PFSK-1 (cell line): ENCODE results near the gene DIP2A.

Experiments used
- FOXP2 ChIP-seq: optimal IDR thresholded peaks from 2 replicates; pipeline ENCODE3; 2011; ENCODE audit warnings: borderline replicate concordance, control low read depth, inconsistent platforms; ENCODE audit not compliant: insufficient read depth; ENCODE audit errors: extremely low read length, extremely low read depth
- POLR2AphosphoS5 ChIP-seq: IDR thresholded peaks from 2 replicates; pipeline ENCODE4 v1.6.1; 2012; ENCODE audit warnings: low read depth, mild to moderate bottlenecking, control low read depth, low read length, moderate library complexity
- SIN3A ChIP-seq: IDR thresholded peaks from 2 replicates; pipeline ENCODE4 v1.6.1; 2012; ENCODE audit warnings: mild to moderate bottlenecking, low read length, moderate library complexity, borderline replicate concordance; ENCODE audit not compliant: insufficient read depth
- TAF1 ChIP-seq: IDR thresholded peaks from 2 replicates; pipeline ENCODE4 v1.6.1; 2012; ENCODE audit warnings: low read length, control low read depth, borderline replicate concordance; ENCODE audit not compliant: insufficient read depth
- TF ChIP-seq, protein P1 (sequence below), 2 experiments: IDR thresholded peaks; 2 replicates each; pipeline versions ENCODE4 v1.6.1 to v1.8.0; 2011 to 2012; ENCODE audit warnings: low read depth in 2 of 2, low read length in 2 of 2, control low read depth in 1 of 2, inconsistent platforms in 1 of 2, mild to moderate bottlenecking in 1 of 2, moderate library complexity in 1 of 2; ENCODE audit not compliant: insufficient read depth in 1 of 2

DNA sequence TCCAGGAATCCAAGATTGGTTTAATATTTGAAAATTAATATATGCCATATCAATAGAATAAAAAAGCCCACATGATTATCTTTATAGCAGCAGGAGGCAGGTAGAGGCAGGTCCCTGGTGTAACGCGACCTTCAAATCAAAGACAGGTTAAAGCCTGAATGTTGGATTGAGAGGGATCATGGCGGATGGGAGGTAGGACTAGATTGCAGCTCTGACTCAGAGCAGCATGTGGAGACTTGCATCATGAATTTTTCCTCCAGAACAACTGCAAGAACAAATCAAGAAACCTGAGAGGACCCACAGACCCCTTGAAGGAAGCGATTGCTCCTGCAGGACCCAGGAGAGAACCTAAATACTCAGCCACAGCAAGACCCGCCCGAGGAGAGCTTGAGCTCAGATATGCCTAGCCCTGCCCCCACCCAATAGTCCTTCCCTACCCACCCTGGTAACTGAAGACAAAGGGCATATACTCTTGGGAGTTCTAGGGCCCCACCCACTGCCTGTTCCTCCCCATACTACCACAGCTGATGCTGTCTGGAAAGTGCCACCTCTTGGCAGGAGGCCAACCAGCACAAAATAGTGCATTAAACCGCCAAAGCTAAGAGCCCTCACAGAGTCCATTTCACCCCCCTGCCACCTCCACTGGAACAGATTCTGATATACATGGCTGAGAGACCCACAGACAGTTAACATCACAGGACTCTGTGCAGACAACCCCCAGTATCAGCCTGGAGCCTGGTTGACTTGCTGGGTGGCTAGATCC is 126.7 kb downstream of the DIP2A start:
- TF ChIP-seq SIN3A: no peak
- TF ChIP-seq TAF1: no peak
- TF ChIP-seq POLR2AphosphoS5: no peak
- TF ChIP-seq, protein P1, sequence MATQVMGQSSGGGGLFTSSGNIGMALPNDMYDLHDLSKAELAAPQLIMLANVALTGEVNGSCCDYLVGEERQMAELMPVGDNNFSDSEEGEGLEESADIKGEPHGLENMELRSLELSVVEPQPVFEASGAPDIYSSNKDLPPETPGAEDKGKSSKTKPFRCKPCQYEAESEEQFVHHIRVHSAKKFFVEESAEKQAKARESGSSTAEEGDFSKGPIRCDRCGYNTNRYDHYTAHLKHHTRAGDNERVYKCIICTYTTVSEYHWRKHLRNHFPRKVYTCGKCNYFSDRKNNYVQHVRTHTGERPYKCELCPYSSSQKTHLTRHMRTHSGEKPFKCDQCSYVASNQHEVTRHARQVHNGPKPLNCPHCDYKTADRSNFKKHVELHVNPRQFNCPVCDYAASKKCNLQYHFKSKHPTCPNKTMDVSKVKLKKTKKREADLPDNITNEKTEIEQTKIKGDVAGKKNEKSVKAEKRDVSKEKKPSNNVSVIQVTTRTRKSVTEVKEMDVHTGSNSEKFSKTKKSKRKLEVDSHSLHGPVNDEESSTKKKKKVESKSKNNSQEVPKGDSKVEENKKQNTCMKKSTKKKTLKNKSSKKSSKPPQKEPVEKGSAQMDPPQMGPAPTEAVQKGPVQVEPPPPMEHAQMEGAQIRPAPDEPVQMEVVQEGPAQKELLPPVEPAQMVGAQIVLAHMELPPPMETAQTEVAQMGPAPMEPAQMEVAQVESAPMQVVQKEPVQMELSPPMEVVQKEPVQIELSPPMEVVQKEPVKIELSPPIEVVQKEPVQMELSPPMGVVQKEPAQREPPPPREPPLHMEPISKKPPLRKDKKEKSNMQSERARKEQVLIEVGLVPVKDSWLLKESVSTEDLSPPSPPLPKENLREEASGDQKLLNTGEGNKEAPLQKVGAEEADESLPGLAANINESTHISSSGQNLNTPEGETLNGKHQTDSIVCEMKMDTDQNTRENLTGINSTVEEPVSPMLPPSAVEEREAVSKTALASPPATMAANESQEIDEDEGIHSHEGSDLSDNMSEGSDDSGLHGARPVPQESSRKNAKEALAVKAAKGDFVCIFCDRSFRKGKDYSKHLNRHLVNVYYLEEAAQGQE (IDR thresholded peaks at IDR 0.05; ENCODE audit: insufficient read depth in 1 of 2, low read depth in 2 of 2, low read length in 2 of 2): no peak
- TF ChIP-seq FOXP2: no peak
